GM12874 (cell line): ENCODE measurements around the gene KIAA1217.

Experiments used
- CTCF ChIP-seq: IDR thresholded peaks from 2 replicates; pipeline ENCODE4 v1.5.1; 2011; ENCODE audit warnings: low read depth, mild to moderate bottlenecking, control low read depth, low read length, moderate library complexity; ENCODE audit not compliant: insufficient read depth

KIAA1217 gene

GRCh38 chr10:24440817-24441797, 232.2 kb downstream of the KIAA1217 start:
- no peak for TF ChIP-seq CTCF

GRCh38 chr10:24442234-24442633, 233.3 kb downstream of the KIAA1217 start:
- TF ChIP-seq CTCF = no peak

GRCh38 chr10:24444337-24444736, 235.4 kb downstream of the KIAA1217 start:
- TF ChIP-seq CTCF = no peak

GRCh38 chr10:24446739-24447138, 237.8 kb downstream of the KIAA1217 start:
- no peak for TF ChIP-seq CTCF

GRCh38 chr10:24448351-24448999, 239.5 kb downstream of the KIAA1217 start:
- TF ChIP-seq CTCF = no peak

GRCh38 chr10:24449321-24449740, 240.4 kb downstream of the KIAA1217 start:
- no peak for TF ChIP-seq CTCF

GRCh38 chr10:24449769-24450310, 240.9 kb downstream of the KIAA1217 start:
- TF ChIP-seq CTCF = no peak
